SU-DHL-6 (cell line): ENCODE data around the gene CCL7.

Source experiments
- CTCF ChIP-seq: fragments of 200-600 bp; sonication (generic); IDR thresholded peaks from one replicate; pipeline ENCODE4 v1.5.1; 2017; ENCODE audit warnings: antibody characterized with exemption, mild to moderate bottlenecking, low read length, moderate library complexity; ENCODE audit not compliant: insufficient read depth, poor library complexity, severe bottlenecking
- EZH2phosphoT487 ChIP-seq: fragments of 200-600 bp; sonication (generic), shearing (Covaris generic); conservative IDR thresholded peaks from 2 replicates; pipeline ENCODE4 v1.6.1; 2018; ENCODE audit warnings: mild to moderate bottlenecking, antibody characterized with exemption, low read length, moderate library complexity, mixed read lengths

DNA sequence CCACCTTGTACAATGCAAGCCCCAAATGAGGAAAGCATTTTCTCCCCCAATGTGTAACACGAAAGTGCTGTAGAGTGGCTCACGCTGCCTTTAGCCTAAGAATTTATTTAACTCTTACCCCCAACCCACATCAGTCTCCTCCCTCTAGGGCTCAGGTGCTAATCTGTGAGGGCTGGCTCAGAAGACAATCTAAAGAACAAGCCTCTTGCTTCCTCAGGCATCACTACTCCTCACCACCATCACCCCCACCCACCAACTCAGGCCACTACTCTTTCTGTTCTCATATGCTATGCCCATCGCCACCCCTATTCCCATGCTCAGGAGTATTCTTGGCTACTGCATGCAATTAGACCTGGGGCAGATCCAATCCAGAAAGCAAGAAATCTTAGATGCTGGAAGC, 18.8 kb upstream of the CCL7 start:
- no peak for TF ChIP-seq CTCF
- TF ChIP-seq EZH2phosphoT487 = no peak
